ENCODE data around the gene MAP3K12. TPM values are rescaled to one million over a fixed set of nuclear protein-coding genes. Genes with fewer than 3 reads are reported as not detected.

Gene MAP3K12
- total and polyA plus RNA-seq, 2 of the 4 experiments (the other 2 are of a cell fraction) = 29.0 to 52.5 TPM

DNA sequence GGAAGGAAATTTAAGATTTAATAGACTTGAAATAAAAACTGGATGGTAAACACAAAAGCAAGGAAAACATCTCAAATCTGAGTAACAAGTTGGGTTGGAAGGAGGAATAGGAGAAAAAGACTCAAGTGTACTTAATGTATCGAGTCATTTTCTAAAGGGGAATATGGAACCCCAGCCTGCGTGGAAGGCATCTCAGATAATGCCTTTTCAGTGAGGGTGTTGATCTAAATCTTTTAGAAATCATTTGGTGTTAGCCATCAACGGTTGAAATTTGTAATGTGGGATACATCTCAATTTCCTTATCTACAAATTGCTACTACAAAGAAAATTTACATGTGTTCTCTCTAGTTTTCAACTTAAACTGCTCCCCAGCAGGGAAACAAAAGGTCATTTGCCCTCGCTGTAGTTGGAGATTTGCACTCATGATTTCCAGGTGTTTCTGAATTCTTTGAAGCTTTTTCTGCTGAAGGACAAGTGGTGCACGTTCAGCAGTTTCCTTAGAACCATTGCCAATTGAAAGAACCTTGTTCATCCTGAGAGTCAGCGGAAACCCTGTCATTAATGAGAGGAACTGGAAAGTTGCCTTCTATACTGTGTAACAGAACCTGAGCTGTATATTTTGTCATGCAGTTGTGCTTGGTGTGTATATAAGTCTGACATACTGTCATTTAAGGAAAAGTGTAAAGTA, 45.2 kb downstream of the MAP3K12 start:
- intact Hi-C loops (cut with micrococcal nuclease) = loop anchor here (5.0 kb wide), 1 partner anchor 48 kb away; the partner anchor contains the start of gene TARBP2
- peaks cover 36% of the 10 kb centered on the region for H3K36me3 ChIP-seq (ENCODE audit: control insufficient read depth, insufficient read depth, low read length)

More for the DNA sequence above, 45.2 kb downstream of the MAP3K12 start:
- Histone ChIP-seq H3K4me1 (ENCODE audit: control insufficient read depth, insufficient read depth, low read length) (peaks cover 6% of the 10 kb centered on the region), H2BK15ac (ENCODE audit: low read depth, low read length) (no peak overlapping the region), H3K79me1 (ENCODE audit: low read depth in 1 of 2, low read length in 2 of 2) (peaks cover 27 to 41% of the 10 kb centered on the region in 2 experiments), H3K4me2 (ENCODE audit: low read depth, low read length) (peak overlapping the region; percentile 98), H4K5ac (ENCODE audit: low read depth, low read length) (no peak overlapping the region), H2AK9ac (replicated peaks; ENCODE audit: low read depth, low read length, poor library complexity) (no peak overlapping the region), H4K91ac (ENCODE audit: insufficient read depth, low read depth, low read length) (no peak overlapping the region), H2BK120ac (ENCODE audit: low read depth, low read length) (no peak overlapping the region), H3K14ac (replicated peaks; ENCODE audit: low read depth, low read length) (peak overlapping the region; percentile 25; the same call in 1 of the 2 replicates), H3K4me3 (ENCODE audit: insufficient read depth, low read depth, low read length) (peak overlapping the region; percentile 6; the same call in 1 of the 2 replicates), H3K4ac (ENCODE audit: low read depth, low read length) (no peak overlapping the region), H4K20me1 (ENCODE audit: insufficient read depth, low read length) (peaks cover 69% of the 10 kb centered on the region), H2AK5ac (ENCODE audit: low read depth, low read length) (no peak overlapping the region), H3K9me1 (ENCODE audit: insufficient read depth, low read length) (no peaks in the 10 kb centered on the region), H3K27me3 (ENCODE audit: control insufficient read depth, insufficient read depth, low read length) (no peaks in the 10 kb centered on the region), H3K23ac (ENCODE audit: low read depth, low read length) (peak overlapping the region; percentile 56), H2BK20ac (ENCODE audit: low read depth, low read length) (no peak overlapping the region), H3K9me3 (ENCODE audit: control insufficient read depth, insufficient read depth, low read length) (no peaks in the 10 kb centered on the region), H3K9ac (ENCODE audit: low read depth, low read length) (no peak overlapping the region), H2BK5ac (ENCODE audit: low read depth, low read length, poor library complexity, severe bottlenecking) (no peak overlapping the region), H4K8ac (ENCODE audit: low read depth in 2 of 2, low read length in 2 of 2) (no peak overlapping the region), H3K27ac (ENCODE audit: insufficient read depth, low read length) (no peak overlapping the region), H3K56ac (ENCODE audit: extremely low read depth, insufficient read depth, low read length) (no peak overlapping the region), H3K18ac (ENCODE audit: low read depth, low read length) (no peak overlapping the region), H2AFZ (replicated peaks; ENCODE audit: low read length, poor library complexity) (no peak overlapping the region)
- CTCF ChIA-PET = no interaction called here
- 100% methylated on average over 1 of the region's 6 CpGs; no CpG with 5 or more reads in 1 of the 2 experiments for WGBS, 2 experiments (ENCODE audit: extremely low coverage in 2 of 2, insufficient read length in 1 of 2)
- ATAC-seq (ENCODE audit: low read depth) (no peak), DNase-seq (no peak)
- BruUV-seq (replicated peaks) = no TSS peak
- POLR2A ChIA-PET (ENCODE audit: unreplicated experiment) = interaction anchor here (0.6 kb wide), 1 partner anchor 19 kb away, joined by 11 read pairs; no protein-coding TSS in a partner anchor
- in situ Hi-C loops (cut with MboI; ENCODE audit: low sequenced_read_pairs) = no loop called here
- TF ChIP-seq SMC3 (IDR thresholded peaks at IDR 0.05; ENCODE audit: low read depth, low read length) = no peak
- no peak for TF ChIP-seq MAZ (IDR thresholded peaks at IDR 0.05; ENCODE audit: borderline replicate concordance, low read depth, low read length)
- TF ChIP-seq POLR2A (IDR thresholded peaks at IDR 0.05; ENCODE audit: low read depth, low read length) = no peak
- no peak for TF ChIP-seq CTCF (conservative IDR thresholded peaks at IDR 0.05; ENCODE audit: low read depth, low read length)
- no peak for TF ChIP-seq RFX5 (IDR thresholded peaks at IDR 0.05; ENCODE audit: low read depth, low read length)
- TF ChIP-seq BHLHE40 (IDR thresholded peaks at IDR 0.05; ENCODE audit: low read depth, low read length) = no peak
- TF ChIP-seq CEBPB (IDR thresholded peaks at IDR 0.05; ENCODE audit: low read depth, low read length) = no peak
- no peak for TF ChIP-seq NFE2L2 (IDR thresholded peaks at IDR 0.05; ENCODE audit: low read depth, low read length)
- TF ChIP-seq FOS (IDR thresholded peaks at IDR 0.05; ENCODE audit: low read depth, low read length) = no peak
- TF ChIP-seq RCOR1 (IDR thresholded peaks at IDR 0.05; ENCODE audit: insufficient replicate concordance, low read length) = no peak
- no peak for TF ChIP-seq USF2 (IDR thresholded peaks at IDR 0.05; ENCODE audit: low read depth, low read length)
- TF ChIP-seq RAD21 (IDR thresholded peaks at IDR 0.05; ENCODE audit: low read length) = no peak
- TF ChIP-seq, protein P1, sequence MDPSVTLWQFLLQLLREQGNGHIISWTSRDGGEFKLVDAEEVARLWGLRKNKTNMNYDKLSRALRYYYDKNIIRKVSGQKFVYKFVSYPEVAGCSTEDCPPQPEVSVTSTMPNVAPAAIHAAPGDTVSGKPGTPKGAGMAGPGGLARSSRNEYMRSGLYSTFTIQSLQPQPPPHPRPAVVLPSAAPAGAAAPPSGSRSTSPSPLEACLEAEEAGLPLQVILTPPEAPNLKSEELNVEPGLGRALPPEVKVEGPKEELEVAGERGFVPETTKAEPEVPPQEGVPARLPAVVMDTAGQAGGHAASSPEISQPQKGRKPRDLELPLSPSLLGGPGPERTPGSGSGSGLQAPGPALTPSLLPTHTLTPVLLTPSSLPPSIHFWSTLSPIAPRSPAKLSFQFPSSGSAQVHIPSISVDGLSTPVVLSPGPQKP (IDR thresholded peaks at IDR 0.05; ENCODE audit: borderline replicate concordance, low read depth, low read length) = no peak
- TF ChIP-seq CHD1 (IDR thresholded peaks at IDR 0.05; ENCODE audit: low read depth, low read length) = no peak
- dilution Hi-C loops (cut with HindIII; ENCODE audit: low sequenced_read_pairs, unreplicated experiment) = no loop called here

Data from IMR-90 (cell line).